ENCODE data around the gene NPIPB2. TPM values are rescaled to one million over a fixed set of nuclear protein-coding genes. Genes with fewer than 3 reads are reported as not detected.

NPIPB2 gene
- total RNA-seq, 1 experiment from 2014 or later = 10.3 TPM

GRCh38 chr16:11988258-11988978 lies 46.6 kb upstream of the NPIPB2 start:
- CTCF ChIA-PET = no interaction called here
- Histone ChIP-seq H3K4me1 (ENCODE audit: control insufficient read depth, insufficient read depth, low read length) (no peaks in the 10 kb centered on the region), H3K4me3 (ENCODE audit: low read depth in 2 of 2, low read length in 2 of 2) (no peak overlapping the region), H3K36me3 (ENCODE audit: control insufficient read depth, insufficient read depth, low read length) (no peaks in the 10 kb centered on the region), H3K27me3 (ENCODE audit: control insufficient read depth, insufficient read depth, low read length) (no peaks in the 10 kb centered on the region), H3K27ac (ENCODE audit: low read length) (no peak overlapping the region), H3K9me3 (ENCODE audit: control insufficient read depth, insufficient read depth, low read depth, low read length) (no peaks in the 10 kb centered on the region)
- no TSS peak for BruUV-seq (replicated peaks)
- in situ Hi-C loops (cut with HindIII; ENCODE audit: low pct_unique_long_range_greater_than_20kb, low sequenced_read_pairs) = no loop called here
- POLR2A ChIA-PET = interaction anchor here (0.5 kb wide), 1 partner anchor 14 kb away, joined by 7 read pairs; no protein-coding TSS in a partner anchor
- no peak for TF ChIP-seq REST (IDR thresholded peaks at IDR 0.05; ENCODE audit: insufficient read depth in 1 of 2, low read depth in 2 of 2, low read length in 1 of 2)
- TF ChIP-seq POLR2AphosphoS5 (IDR thresholded peaks at IDR 0.05; ENCODE audit: low read depth, low read length) = no peak
- no peak for TF ChIP-seq SIN3A (IDR thresholded peaks at IDR 0.05; ENCODE audit: borderline replicate concordance, insufficient read depth, low read depth, low read length)
- no peak for TF ChIP-seq CTCF (IDR thresholded peaks at IDR 0.05)
- TF ChIP-seq TCF7L2 (IDR thresholded peaks at IDR 0.05; ENCODE audit: low read depth, low read length) = no peak
- ATAC-seq (no peak), DNase-seq (ENCODE audit: low read depth, low spot score) (no peak)
- intact Hi-C loops (cut with micrococcal nuclease; ENCODE audit: unreplicated experiment) = no loop called here

GRCh38 chr16:11986521-11987057 lies 44.7 kb upstream of the NPIPB2 start:
- in situ Hi-C loops (cut with HindIII; ENCODE audit: low pct_unique_long_range_greater_than_20kb, low sequenced_read_pairs) (no loop called here), intact Hi-C loops (cut with micrococcal nuclease; ENCODE audit: unreplicated experiment) (no loop called here)
- H3K27me3 ChIP-seq (ENCODE audit: control insufficient read depth, insufficient read depth, low read length) = no peaks in the 10 kb centered on the region
- TF ChIP-seq SIN3A (IDR thresholded peaks at IDR 0.05; ENCODE audit: borderline replicate concordance, insufficient read depth, low read depth, low read length) (no peak), REST (IDR thresholded peaks at IDR 0.05; ENCODE audit: insufficient read depth in 1 of 2, low read depth in 2 of 2, low read length in 1 of 2) (no peak)
- DNase-seq (ENCODE audit: low read depth, low spot score) = no peak
- H3K4me3 ChIP-seq (ENCODE audit: low read depth in 2 of 2, low read length in 2 of 2) = no peak overlapping the region
- CTCF ChIA-PET = no interaction called here
- H3K9me3 ChIP-seq (ENCODE audit: control insufficient read depth, insufficient read depth, low read depth, low read length) = no peaks in the 10 kb centered on the region
- no peak overlapping the region for H3K27ac ChIP-seq (ENCODE audit: low read length)
- no TSS peak for BruUV-seq (replicated peaks)
- H3K4me1 ChIP-seq (ENCODE audit: control insufficient read depth, insufficient read depth, low read length) = no peaks in the 10 kb centered on the region
- ATAC-seq = no peak
- no peaks in the 10 kb centered on the region for H3K36me3 ChIP-seq (ENCODE audit: control insufficient read depth, insufficient read depth, low read length)
- POLR2A ChIA-PET = no interaction called here

All from Panc1 (cell line).